Common myeloid progenitor, CD34-positive (primary cell): ENCODE results near the gene RUSF1.

Source experiments
- CTCF ChIA-PET: fragments of 350-600 bp; sonication (Branson Sonifier 250); formaldehyde crosslinking; loops from one replicate; lab custom pipeline; 2021; ENCODE audit warnings: antibody characterized with exemption; lab: Charles Lee
- POLR2A ChIA-PET: fragments of 350-600 bp; sonication (Branson Sonifier 250); formaldehyde crosslinking; loops from one replicate; lab custom pipeline; 2021; ENCODE audit warnings: antibody characterized with exemption; lab: Charles Lee
- DNase-seq, 3 donors: peaks; one replicate each; pipeline versions ENCODE4 v3.0.0 to v3.0.0-alpha.2; 2013
- H3K27ac ChIP-seq, 2 experiments: 1 replicate in 1 of 2; 2 replicates in 1 of 2; pipeline ENCODE4 v1.7.0; 2013; ENCODE audit warnings: inconsistent platforms in 2 of 2, low read length in 2 of 2, mild to moderate bottlenecking in 2 of 2, low read depth in 1 of 2, moderate library complexity in 1 of 2; ENCODE audit not compliant: severe bottlenecking in 2 of 2, insufficient read depth in 1 of 2, poor library complexity in 1 of 2
- H3K27me3 ChIP-seq, 5 experiments: replicated peaks in 2 of 5; 1 replicate in 3 of 5; 2 replicates in 2 of 5; pipeline versions ENCODE4 v1.6.1 to v1.7.0; 2013; ENCODE audit warnings: low read length in 4 of 5, mild to moderate bottlenecking in 2 of 5, moderate library complexity in 2 of 5, inconsistent platforms in 1 of 5; ENCODE audit not compliant: insufficient read depth in 5 of 5, control insufficient read depth in 4 of 5
- H3K36me3 ChIP-seq, 4 experiments: 1 replicate in 2 of 4; 2 replicates in 2 of 4; pipeline versions ENCODE4 v1.6.1 to v1.7.0; 2013; ENCODE audit warnings: low read length in 3 of 4, control low read depth in 1 of 4, mild to moderate bottlenecking in 1 of 4; ENCODE audit not compliant: control insufficient read depth in 4 of 4, insufficient read depth in 4 of 4
- H3K4me1 ChIP-seq, 4 experiments: 1 replicate in 3 of 4; 2 replicates in 1 of 4; pipeline versions ENCODE4 v1.6.1 to v1.7.1; 2013; ENCODE audit warnings: low read length in 3 of 4, mild to moderate bottlenecking in 3 of 4, control low read depth in 1 of 4, inconsistent platforms in 1 of 4, moderate library complexity in 1 of 4; ENCODE audit not compliant: control insufficient read depth in 4 of 4, insufficient read depth in 4 of 4; ENCODE audit errors: control extremely low read depth in 1 of 4
- H3K4me3 ChIP-seq, 7 experiments: 1 replicate in 4 of 7; 2 replicates in 3 of 7; pipeline versions ENCODE4 v1.5.1 to v1.7.0; 2013; ENCODE audit warnings: mild to moderate bottlenecking in 7 of 7, low read length in 6 of 7, moderate library complexity in 6 of 7, inconsistent platforms in 2 of 7, low read depth in 2 of 7, control low read depth in 1 of 7; ENCODE audit not compliant: insufficient read depth in 4 of 7, control insufficient read depth in 1 of 7; ENCODE audit errors: extremely low read depth in 1 of 7
- H3K9me3 ChIP-seq, 5 experiments: 1 replicate in 4 of 5; 2 replicates in 1 of 5; pipeline versions ENCODE4 v1.6.1 to v1.7.1; 2013; ENCODE audit warnings: low read length in 4 of 5, mild to moderate bottlenecking in 2 of 5, inconsistent platforms in 1 of 5, low read depth in 1 of 5, moderate library complexity in 1 of 5; ENCODE audit not compliant: control insufficient read depth in 4 of 5, insufficient read depth in 2 of 5; ENCODE audit errors: control extremely low read depth in 1 of 5
- WGBS: methylation state at CpG from one replicate; pipeline ENCODE4 v1.1.5; 2013; ENCODE audit not compliant: insufficient coverage; 5-methylcytosine and 5-hydroxymethylcytosine counted together

Gene RUSF1

DNA sequence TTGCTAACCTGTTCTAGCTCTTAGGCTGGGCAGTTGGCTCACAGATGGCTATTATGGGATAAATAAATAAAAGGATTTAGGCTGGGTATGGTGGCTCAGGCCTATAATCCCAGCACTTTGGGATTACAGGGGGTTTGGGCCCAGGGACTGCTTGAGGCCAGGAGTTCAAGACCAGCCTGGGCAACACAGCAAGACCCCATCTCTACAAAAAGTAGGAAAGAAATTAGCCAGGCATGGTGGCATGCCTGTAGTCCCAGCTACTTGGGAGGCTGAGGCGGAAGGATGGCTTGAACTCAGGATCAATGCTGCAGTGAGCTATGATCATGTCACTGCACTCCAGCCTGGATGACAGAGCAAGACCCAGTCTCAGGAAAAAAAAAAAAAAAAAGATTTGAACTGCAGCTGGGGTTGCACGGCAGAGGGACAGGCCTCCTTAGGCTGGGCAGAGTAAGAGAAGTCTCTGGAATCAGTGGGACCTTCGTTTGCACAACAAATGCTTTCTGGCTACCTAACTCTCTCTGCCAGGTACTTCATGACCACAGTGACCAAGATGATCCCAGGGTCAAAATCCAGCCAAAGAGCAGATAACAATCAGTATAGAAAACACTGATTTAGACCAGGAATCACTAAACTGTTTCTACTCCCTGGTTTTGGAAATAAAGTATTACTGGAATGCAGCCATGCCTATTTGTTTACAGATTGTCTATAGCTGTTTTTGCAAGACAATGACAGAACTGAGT lies 6.8 kb downstream of the RUSF1 start:
- POLR2A ChIA-PET: interaction anchor here (0.6 kb wide), 2 partner anchors 8 to 321 kb away, joined by 4 read pairs; no protein-coding TSS in a partner anchor

DNA sequence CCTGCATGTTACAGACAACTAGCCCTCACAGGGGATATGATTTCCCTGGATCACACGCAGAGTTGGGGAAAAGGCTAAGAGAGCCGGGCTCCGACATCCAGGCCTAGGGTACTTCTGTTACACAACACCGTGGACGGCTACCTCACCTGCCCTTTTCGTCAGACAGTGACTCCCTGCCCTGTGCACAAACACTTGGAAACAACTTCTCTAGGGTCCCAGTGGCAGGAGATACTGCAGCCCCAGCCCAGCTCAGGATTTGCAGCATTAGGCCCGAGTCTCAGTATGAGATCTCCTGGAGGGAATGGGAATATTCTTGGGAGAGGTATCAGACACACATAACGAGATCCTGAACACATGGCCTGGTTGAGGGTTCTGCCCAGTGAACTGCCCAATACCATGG lies 8.3 kb downstream of the RUSF1 start:
- POLR2A ChIA-PET: no interaction called here
- 100% methylated on average over 8 of the region's 8 CpGs for WGBS
- no peak for DNase-seq
- CTCF ChIA-PET: interaction anchor here (1.0 to 1.2 kb wide), 3 partner anchors 10 to 58 kb away, joined by 3 read pairs; no protein-coding TSS in a partner anchor
- H3K27me3 ChIP-seq: no peaks in the 10 kb centered on the region
- no peak overlapping the region for H3K27ac ChIP-seq
- peaks cover 8 to 17% (median 14%) of the 10 kb centered on the region in 4 experiments for H3K4me1 ChIP-seq
- peaks cover 2 to 61% (median 41%) of the 10 kb centered on the region in 4 experiments for H3K36me3 ChIP-seq
- no peak overlapping the region for H3K4me3 ChIP-seq
- H3K9me3 ChIP-seq: no peaks in the 10 kb centered on the region

More for the DNA sequence above, 6.8 kb downstream of the RUSF1 start:
- Histone ChIP-seq H3K27me3 (no peaks in the 10 kb centered on the region), H3K36me3 (peaks cover 2 to 47% (median 30%) of the 10 kb centered on the region in 4 experiments), H3K4me1 (peaks cover 17 to 31% (median 28%) of the 10 kb centered on the region in 4 experiments), H3K9me3 (no peaks in the 10 kb centered on the region), H3K27ac (no peak overlapping the region), H3K4me3 (no peak overlapping the region)
- no peak for DNase-seq
- 97% methylated on average over 3 of the region's 3 CpGs for WGBS
- CTCF ChIA-PET: interaction anchor here (1.3 to 1.6 kb wide), 2 partner anchors 9 to 14 kb away, joined by 3 to 5 read pairs; no protein-coding TSS in a partner anchor

DNA sequence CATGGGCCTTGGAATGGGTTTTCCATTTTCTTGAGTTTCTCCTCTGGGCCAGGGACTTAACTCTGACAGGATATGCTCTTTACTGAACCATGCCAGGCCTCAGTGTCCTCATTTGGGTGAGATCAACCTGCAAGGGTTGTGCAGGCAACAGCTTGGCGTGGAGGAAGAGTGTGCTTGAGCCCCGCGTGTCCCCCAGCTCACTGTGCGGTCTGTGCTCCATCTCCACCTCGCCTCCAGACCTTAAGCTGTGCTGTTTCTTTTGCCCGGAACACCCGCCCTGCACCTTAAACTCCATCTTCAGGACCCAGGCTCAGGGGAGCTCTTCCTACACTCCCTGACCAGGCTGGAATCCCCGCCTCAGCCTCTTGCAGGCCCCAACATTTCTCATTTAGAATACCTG lies 9.7 kb downstream of the RUSF1 start:
- H3K27me3 ChIP-seq: no peaks in the 10 kb centered on the region
- POLR2A ChIA-PET: no interaction called here
- H3K4me3 ChIP-seq: no peak overlapping the region
- H3K9me3 ChIP-seq: no peaks in the 10 kb centered on the region
- H3K36me3 ChIP-seq: peaks cover 3 to 69% (median 48%) of the 10 kb centered on the region in 4 experiments
- H3K4me1 ChIP-seq: peaks cover 0 to 3% (median 2%) of the 10 kb centered on the region in 4 experiments
- no peak for DNase-seq
- WGBS: 98% methylated on average over 6 of the region's 8 CpGs
- CTCF ChIA-PET: interaction anchor here (1.4 to 1.7 kb wide), 2 partner anchors 9 to 43 kb away, joined by 4 to 6 read pairs; no protein-coding TSS in a partner anchor
- H3K27ac ChIP-seq: no peak overlapping the region

DNA sequence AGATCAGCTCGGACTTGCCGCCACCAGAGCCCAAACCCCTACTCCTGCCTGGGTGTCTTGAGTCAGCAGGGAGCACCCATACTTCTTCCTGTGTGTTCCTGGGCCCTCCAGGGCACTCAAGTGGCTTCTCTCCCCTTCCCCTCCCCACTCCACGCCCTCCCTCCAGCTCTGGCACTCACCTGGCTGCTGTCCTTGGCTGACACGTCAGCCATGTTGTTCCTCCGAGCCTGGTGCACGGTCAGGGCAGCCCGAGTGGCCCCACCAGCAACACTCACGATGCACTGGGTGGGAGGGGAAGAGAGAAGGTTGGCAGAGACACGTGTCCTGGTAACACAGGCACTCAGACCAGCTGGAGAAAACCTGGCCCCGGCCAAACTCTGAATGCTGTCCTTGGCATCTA lies 11.5 kb downstream of the RUSF1 start:
- POLR2A ChIA-PET: no interaction called here
- WGBS: 98% methylated on average over 7 of the region's 10 CpGs
- Histone ChIP-seq H3K9me3 (no peaks in the 10 kb centered on the region), H3K4me1 (no peaks in the 10 kb centered on the region), H3K27ac (no peak overlapping the region), H3K36me3 (peaks cover 7 to 87% (median 61%) of the 10 kb centered on the region in 4 experiments), H3K4me3 (no peak overlapping the region), H3K27me3 (no peaks in the 10 kb centered on the region)
- no peak for DNase-seq
- CTCF ChIA-PET: interaction anchor here (1.2 to 1.5 kb wide), 2 partner anchors 11 to 36 kb away, joined by 3 to 5 read pairs; partner anchors contain the start of gene RUSF1

DNA sequence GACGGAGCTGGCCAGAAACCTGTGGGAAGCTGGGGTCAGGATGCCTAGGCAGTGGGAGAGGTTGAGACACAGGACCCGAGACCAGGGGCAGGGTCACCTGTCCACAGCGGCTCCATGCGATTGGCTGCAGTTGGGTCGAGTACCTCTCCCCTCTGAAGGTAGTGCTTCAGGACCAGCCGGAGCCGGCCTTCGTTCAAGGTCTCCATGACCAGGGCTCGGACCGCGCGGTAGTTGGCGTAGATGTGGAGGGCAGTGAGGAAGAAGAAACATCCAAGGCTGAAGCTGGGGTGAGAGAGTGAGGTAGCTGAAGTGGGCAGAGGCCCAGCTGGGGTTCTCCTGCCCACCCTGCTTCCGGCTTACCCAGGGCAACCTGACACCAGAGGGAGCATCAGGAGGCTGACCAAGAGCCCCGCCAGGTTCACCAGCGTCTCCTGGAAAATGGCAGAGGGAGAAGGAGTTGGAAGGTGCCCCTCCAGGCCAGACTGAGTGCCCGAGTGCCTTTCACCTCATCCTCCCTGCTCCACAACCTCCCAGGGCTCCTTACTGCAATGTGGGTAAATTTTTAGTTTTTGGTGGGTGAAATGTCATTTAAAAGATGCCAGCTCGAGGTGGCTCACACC lies 14.6 kb downstream of the RUSF1 start:
- Histone ChIP-seq H3K4me3 (no peak overlapping the region), H3K27ac (no peak overlapping the region), H3K36me3 (peaks cover 8 to 83% (median 59%) of the 10 kb centered on the region in 4 experiments), H3K9me3 (no peaks in the 10 kb centered on the region), H3K27me3 (no peaks in the 10 kb centered on the region), H3K4me1 (peaks cover 0 to 6% (median 1%) of the 10 kb centered on the region in 4 experiments)
- WGBS: 95% methylated on average over 14 of the region's 18 CpGs
- no peak for DNase-seq
- ChIA-PET POLR2A (interaction anchor here (0.6 kb wide), 1 partner anchor 8 kb away, joined by 4 read pairs; no protein-coding TSS in a partner anchor), CTCF (interaction anchor here (1.6 kb wide), 1 partner anchor 8 kb away, joined by 5 read pairs; no protein-coding TSS in a partner anchor)

DNA sequence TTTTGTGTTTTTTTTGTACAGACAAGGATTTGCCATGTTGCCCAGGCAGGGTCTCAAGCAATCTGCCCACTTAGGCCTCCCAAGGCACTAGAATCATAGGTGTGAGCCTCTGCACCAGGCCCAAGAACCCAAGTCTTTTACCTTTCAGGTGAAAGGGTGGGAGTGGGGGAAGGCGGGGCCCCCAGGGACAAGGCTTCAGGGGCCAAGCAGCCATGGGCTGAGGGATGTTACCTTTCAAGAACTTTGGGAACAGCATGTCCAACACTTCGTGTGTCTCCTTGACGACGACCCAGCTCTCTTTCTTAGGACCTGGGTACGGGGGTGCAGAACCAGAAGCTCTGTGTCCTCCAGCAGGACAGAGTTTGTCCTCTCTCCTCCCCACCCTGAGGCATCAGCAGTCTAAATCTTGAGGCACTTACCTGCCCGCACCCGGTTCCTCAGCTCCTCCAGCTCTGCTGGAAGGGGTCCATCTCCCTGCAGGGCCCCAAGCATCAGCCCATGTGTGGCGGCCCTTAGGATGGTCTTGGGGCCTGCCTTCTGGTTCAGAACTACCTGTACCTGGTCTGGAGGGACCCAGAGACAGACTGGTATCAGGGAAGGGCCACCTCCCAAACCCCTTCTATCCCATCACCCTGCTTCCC lies 16.3 kb downstream of the RUSF1 start:
- H3K4me3 ChIP-seq: no peak overlapping the region
- H3K27ac ChIP-seq: no peak overlapping the region
- no peak for DNase-seq
- no peaks in the 10 kb centered on the region for H3K9me3 ChIP-seq
- 97% methylated on average over 8 of the region's 8 CpGs for WGBS
- no peaks in the 10 kb centered on the region for H3K27me3 ChIP-seq
- POLR2A ChIA-PET: no interaction called here
- peaks cover 0 to 22% (median 17%) of the 10 kb centered on the region in 4 experiments for H3K4me1 ChIP-seq
- CTCF ChIA-PET: interaction anchor here (1.3 kb wide), 1 partner anchor 10 kb away, joined by 3 read pairs; no protein-coding TSS in a partner anchor
- peaks cover 8 to 67% (median 46%) of the 10 kb centered on the region in 4 experiments for H3K36me3 ChIP-seq
